ENCODE data around the gene DHX38.
A peak's percentile ranks its signal among the peaks of the same experiment; 100 is the strongest.

The DHX38 gene

DNA sequence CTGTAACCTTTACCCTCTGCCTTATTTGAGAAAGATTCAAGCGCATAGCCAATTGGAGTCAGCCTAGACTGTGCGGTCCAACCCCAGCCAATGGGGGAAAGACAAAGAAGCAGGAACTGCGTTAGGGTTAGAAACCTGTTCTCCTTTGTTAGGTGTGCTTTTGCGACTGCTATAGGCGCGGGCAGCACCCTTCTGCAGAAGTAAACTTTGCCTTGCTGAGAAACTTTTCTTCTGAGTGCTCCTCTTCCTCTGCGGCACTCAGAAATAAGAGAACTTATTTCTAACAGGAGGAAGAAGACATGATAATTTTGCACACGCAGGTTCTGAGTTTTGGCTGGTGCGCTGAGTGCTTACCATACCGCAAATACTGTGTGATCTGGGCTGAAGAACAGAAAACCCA, 9.2 kb upstream of the DHX38 start:
- H3K36me3 ChIP-seq (ENCODE audit: control insufficient read depth, insufficient read depth, low read length): no peaks in the 10 kb centered on the region

DNA sequence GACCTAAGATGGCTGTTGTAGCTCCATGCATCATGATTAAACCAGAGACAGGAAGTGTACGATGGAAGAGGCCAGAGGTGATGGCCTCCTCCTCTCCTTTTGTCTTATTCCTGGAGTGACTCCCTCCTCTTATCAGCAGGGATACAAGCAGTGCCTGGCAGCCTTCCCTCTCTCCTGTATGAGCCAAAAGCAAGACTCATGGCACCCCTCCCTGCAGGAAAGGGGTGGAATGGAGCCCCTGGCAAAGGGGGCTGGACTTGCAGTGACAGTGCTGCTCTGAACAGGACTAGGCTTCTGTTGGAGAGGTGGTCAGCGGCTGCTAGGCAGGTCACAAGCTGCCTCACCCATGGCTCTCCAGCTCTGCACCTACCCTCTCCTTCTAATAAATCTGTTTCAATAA, 8.6 kb upstream of the DHX38 start:
- no peak overlapping the region for H3K9ac ChIP-seq
- TF ChIP-seq, protein P1, sequence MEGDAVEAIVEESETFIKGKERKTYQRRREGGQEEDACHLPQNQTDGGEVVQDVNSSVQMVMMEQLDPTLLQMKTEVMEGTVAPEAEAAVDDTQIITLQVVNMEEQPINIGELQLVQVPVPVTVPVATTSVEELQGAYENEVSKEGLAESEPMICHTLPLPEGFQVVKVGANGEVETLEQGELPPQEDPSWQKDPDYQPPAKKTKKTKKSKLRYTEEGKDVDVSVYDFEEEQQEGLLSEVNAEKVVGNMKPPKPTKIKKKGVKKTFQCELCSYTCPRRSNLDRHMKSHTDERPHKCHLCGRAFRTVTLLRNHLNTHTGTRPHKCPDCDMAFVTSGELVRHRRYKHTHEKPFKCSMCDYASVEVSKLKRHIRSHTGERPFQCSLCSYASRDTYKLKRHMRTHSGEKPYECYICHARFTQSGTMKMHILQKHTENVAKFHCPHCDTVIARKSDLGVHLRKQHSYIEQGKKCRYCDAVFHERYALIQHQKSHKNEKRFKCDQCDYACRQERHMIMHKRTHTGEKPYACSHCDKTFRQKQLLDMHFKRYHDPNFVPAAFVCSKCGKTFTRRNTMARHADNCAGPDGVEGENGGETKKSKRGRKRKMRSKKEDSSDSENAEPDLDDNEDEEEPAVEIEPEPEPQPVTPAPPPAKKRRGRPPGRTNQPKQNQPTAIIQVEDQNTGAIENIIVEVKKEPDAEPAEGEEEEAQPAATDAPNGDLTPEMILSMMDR (IDR thresholded peaks at IDR 0.05): no peak
- H3K9me3 ChIP-seq (ENCODE audit: control insufficient read depth, low read length): no peaks in the 10 kb centered on the region
- H3K36me3 ChIP-seq (ENCODE audit: control insufficient read depth, insufficient read depth, low read length): no peaks in the 10 kb centered on the region
- no peak overlapping the region for H3K4me3 ChIP-seq (ENCODE audit: low read depth, low read length)
- no peak overlapping the region for H3K4me2 ChIP-seq (ENCODE audit: low read length)
- no peaks in the 10 kb centered on the region for H3K79me2 ChIP-seq
- H2AFZ ChIP-seq: no peak overlapping the region
- no peaks in the 10 kb centered on the region for H3K27me3 ChIP-seq (ENCODE audit: control insufficient read depth, insufficient read depth, low read length)
- H3K27ac ChIP-seq: no peak overlapping the region
- no peaks in the 10 kb centered on the region for H3K4me1 ChIP-seq

More for the DNA sequence above, 9.2 kb upstream of the DHX38 start:
- Histone ChIP-seq H3K4me3 (ENCODE audit: low read depth, low read length) (no peak overlapping the region), H3K9ac (no peak overlapping the region), H3K9me3 (ENCODE audit: control insufficient read depth, low read length) (no peaks in the 10 kb centered on the region), H3K27me3 (ENCODE audit: control insufficient read depth, insufficient read depth, low read length) (no peaks in the 10 kb centered on the region), H3K4me1 (no peaks in the 10 kb centered on the region), H3K4me2 (ENCODE audit: low read length) (no peak overlapping the region), H3K27ac (no peak overlapping the region), H2AFZ (no peak overlapping the region), H3K79me2 (peaks cover 2% of the 10 kb centered on the region)
- TF ChIP-seq, protein P1 (IDR thresholded peaks at IDR 0.05): no peak

DNA sequence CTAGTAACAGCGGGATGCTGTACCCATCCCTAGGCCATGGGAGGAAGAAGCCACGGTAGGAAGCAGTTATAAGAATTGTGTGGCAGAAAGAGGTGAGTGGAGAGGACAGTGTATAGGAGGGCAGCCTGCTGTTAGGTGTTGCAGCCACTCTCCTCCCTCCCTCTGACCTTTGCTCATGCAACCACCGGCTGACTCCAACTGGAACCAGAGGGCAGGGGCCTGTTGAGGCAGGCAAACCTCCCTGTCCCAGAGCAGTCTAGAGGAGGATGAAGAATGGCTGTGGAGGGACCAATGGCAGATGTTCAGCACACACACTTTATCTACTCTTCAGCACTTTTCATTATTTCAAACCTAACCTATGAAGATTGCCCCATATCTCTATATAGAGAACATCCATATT, 2.4 kb upstream of the DHX38 start:
- Histone ChIP-seq H3K4me1 (no peaks in the 10 kb centered on the region), H3K36me3 (ENCODE audit: control insufficient read depth, insufficient read depth, low read length) (no peaks in the 10 kb centered on the region), H3K4me2 (ENCODE audit: low read length) (no peak overlapping the region), H3K27me3 (ENCODE audit: control insufficient read depth, insufficient read depth, low read length) (no peaks in the 10 kb centered on the region), H3K79me2 (peaks cover 13% of the 10 kb centered on the region), H3K4me3 (ENCODE audit: low read depth, low read length) (no peak overlapping the region), H3K9me3 (ENCODE audit: control insufficient read depth, low read length) (no peaks in the 10 kb centered on the region), H3K9ac (no peak overlapping the region), H2AFZ (no peak overlapping the region), H3K27ac (no peak overlapping the region)
- TF ChIP-seq, protein P1 (IDR thresholded peaks at IDR 0.05): no peak

DNA sequence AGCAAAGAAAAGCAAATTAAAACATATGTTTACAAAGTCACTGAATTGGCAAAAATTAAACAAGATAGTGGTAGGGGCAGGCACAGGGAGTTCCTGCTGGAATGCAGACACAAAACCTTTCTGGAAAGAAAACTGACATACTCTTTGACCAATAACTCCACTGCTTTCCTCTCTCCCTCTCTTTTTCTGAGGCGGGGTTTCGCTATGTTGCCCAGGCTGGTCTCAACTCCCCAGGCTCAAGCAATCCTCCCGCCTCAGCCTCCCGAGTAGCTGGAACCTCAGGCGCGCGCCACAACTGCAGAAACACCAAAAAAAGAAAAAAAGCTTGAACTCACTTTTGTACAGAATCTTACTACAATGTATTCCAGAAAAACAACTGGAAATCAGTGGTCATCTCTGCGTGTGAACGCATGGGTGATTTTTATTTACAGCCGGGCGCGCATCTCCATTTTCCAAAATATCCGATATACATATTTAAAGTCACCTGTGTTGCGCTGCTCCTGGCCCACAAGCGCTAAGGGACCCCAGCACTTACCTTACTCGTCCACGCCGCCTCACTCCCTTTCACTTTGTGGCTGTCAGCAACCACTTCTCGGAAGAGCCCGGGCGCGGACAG, 707 bp upstream of the DHX38 start:
- no peak overlapping the region for H3K9ac ChIP-seq
- H3K36me3 ChIP-seq (ENCODE audit: control insufficient read depth, insufficient read depth, low read length): no peaks in the 10 kb centered on the region
- H3K79me2 ChIP-seq: peaks cover 13% of the 10 kb centered on the region
- H3K4me2 ChIP-seq (ENCODE audit: low read length): peak overlapping the region; percentile 77
- H3K4me3 ChIP-seq (ENCODE audit: low read depth, low read length): peak overlapping the region; percentile 88
- no peaks in the 10 kb centered on the region for H3K4me1 ChIP-seq
- H3K27me3 ChIP-seq (ENCODE audit: control insufficient read depth, insufficient read depth, low read length): no peaks in the 10 kb centered on the region
- TF ChIP-seq, protein P1 (IDR thresholded peaks at IDR 0.05): peak; percentile 5
- peak overlapping the region; percentile 80 for H2AFZ ChIP-seq
- peak overlapping the region; percentile 79 for H3K27ac ChIP-seq
- no peaks in the 10 kb centered on the region for H3K9me3 ChIP-seq (ENCODE audit: control insufficient read depth, low read length)

DNA sequence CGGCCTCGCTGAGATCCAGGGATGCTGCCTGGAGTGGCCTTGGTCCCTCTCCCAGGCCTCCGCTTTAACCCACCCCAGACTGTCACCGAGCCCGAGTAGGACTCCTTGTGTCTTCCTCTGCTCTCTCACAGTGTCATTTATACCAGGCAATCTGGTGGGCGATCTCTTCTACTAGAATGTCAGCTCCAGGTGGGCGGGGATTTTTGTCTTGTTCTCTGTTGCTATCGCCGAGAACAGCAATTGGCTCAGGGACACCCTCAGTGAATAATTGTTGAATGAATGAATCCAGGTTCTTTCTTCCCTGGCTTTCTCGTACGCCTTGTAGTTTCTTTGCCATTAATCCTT, 591 bp downstream of the DHX38 start:
- Histone ChIP-seq H3K4me2 (ENCODE audit: low read length) (peak overlapping the region; percentile 70), H3K4me1 (no peaks in the 10 kb centered on the region), H3K9ac (peak overlapping the region; percentile 2), H3K9me3 (ENCODE audit: control insufficient read depth, low read length) (no peaks in the 10 kb centered on the region), H3K36me3 (ENCODE audit: control insufficient read depth, insufficient read depth, low read length) (no peaks in the 10 kb centered on the region), H3K27ac (peak overlapping the region; percentile 79), H2AFZ (peak overlapping the region; percentile 77), H3K27me3 (ENCODE audit: control insufficient read depth, insufficient read depth, low read length) (no peaks in the 10 kb centered on the region), H3K4me3 (ENCODE audit: low read depth, low read length) (peak overlapping the region; percentile 88), H3K79me2 (peaks cover 13% of the 10 kb centered on the region)
- TF ChIP-seq, protein P1 (IDR thresholded peaks at IDR 0.05): no peak

All from parathyroid adenoma (tissue), 2 donors.